Measurements from ENCODE around the gene REXO5. TPM values are rescaled to one million over a fixed set of nuclear protein-coding genes. Genes with fewer than 3 reads are reported as not detected.
"Not testable (repeated sequence)": the region's sequence is repeated elsewhere in the genome, so short reads cannot be mapped to it uniquely, and the experiment has no call there.

The REXO5 gene
- 10 to 100 TPM; 10.6 to 11.2 TPM for total RNA-seq

- H3K9me3 Mint-ChIP-seq (ENCODE audit: insufficient read depth) = no peaks in the 10 kb centered on the region
- peak within 1 kb of the TSS; percentile 97 for H3K4me3 Mint-ChIP-seq
- CTCF ChIA-PET = interaction anchor here (0.9 to 2.1 kb wide), 17 partner anchors 10 to 278 kb away, joined by 3 to 12 read pairs (median 4); partner anchors contain the start of genes DCUN1D3 and LYRM1
- H3K27ac Mint-ChIP-seq = peak within 1 kb of the TSS; percentile 95
- DNase-seq (peak; percentile 84), ATAC-seq (peak; percentile 90)
- H3K4me1 Mint-ChIP-seq (ENCODE audit: low read depth) = peaks cover 25% of the 10 kb centered on the region
- POLR2A ChIA-PET = interaction anchor here (0.6 to 2.2 kb wide), 11 partner anchors 9 to 132 kb away, joined by 3 to 11 read pairs (median 3); partner anchors contain the start of genes ACSM3, DCUN1D3, LYRM1 and THUMPD1
- peaks cover 23% of the 10 kb centered on the region for H3K36me3 Mint-ChIP-seq (ENCODE audit: low read depth)
- no peaks in the 10 kb centered on the region for H3K27me3 Mint-ChIP-seq (ENCODE audit: low read depth)
Observed at GRCh38 chr16:20806168-20807050, at the start of gene REXO5, which contains the start of gene ERI2. REXO5 (plus strand) TSS chr16:20806527; CDS start chr16:20806954, 427 bp downstream. ERI2 (minus strand) TSS chr16:20806472; CDS start chr16:20806430, 42 bp downstream.

GRCh38 chr16:20760346-20760745 lies 46.0 kb upstream of the REXO5 start:
- Mint-ChIP-seq H3K4me3 (no peak overlapping the region), H3K9me3 (ENCODE audit: insufficient read depth) (no peaks in the 10 kb centered on the region), H3K27ac (no peak overlapping the region), H3K36me3 (ENCODE audit: low read depth) (peaks cover 14% of the 10 kb centered on the region), H3K4me1 (ENCODE audit: low read depth) (peaks cover 23% of the 10 kb centered on the region), H3K27me3 (ENCODE audit: low read depth) (no peaks in the 10 kb centered on the region)
- CTCF ChIA-PET = no interaction called here
- POLR2A ChIA-PET = no interaction called here
- ATAC-seq = no peak
- no peak for DNase-seq

- Mint-ChIP-seq H3K36me3 (ENCODE audit: low read depth) (peaks cover 14% of the 10 kb centered on the region), H3K9me3 (ENCODE audit: insufficient read depth) (no peaks in the 10 kb centered on the region), H3K4me1 (ENCODE audit: low read depth) (peaks cover 23% of the 10 kb centered on the region), H3K27me3 (ENCODE audit: low read depth) (no peaks in the 10 kb centered on the region), H3K27ac (peak overlapping the region; percentile 11), H3K4me3 (no peak overlapping the region)
- ATAC-seq (no peak), DNase-seq (no peak)
- ChIA-PET POLR2A (no interaction called here), CTCF (no interaction called here)
Observed at GRCh38 chr16:20761175-20761574, 45.2 kb upstream of the REXO5 start.

GRCh38 chr16:20762404-20763123 lies 43.8 kb upstream of the REXO5 start:
- Mint-ChIP-seq H3K36me3 (ENCODE audit: low read depth) (peaks cover 14% of the 10 kb centered on the region), H3K27me3 (ENCODE audit: low read depth) (no peaks in the 10 kb centered on the region), H3K4me1 (ENCODE audit: low read depth) (peaks cover 23% of the 10 kb centered on the region), H3K9me3 (ENCODE audit: insufficient read depth) (no peaks in the 10 kb centered on the region), H3K4me3 (peak overlapping the region; percentile 80), H3K27ac (peak overlapping the region; percentile 88)
- no peak for ATAC-seq
- no peak for DNase-seq
- ChIA-PET CTCF (interaction anchor here (4.4 kb wide), 1 partner anchor 13 kb away, joined by 35 read pairs; no protein-coding TSS in a partner anchor), POLR2A (interaction anchor here (3.0 kb wide), 1 partner anchor 22 kb away, joined by 19 read pairs; the partner anchor contains the start of gene THUMPD1)

- H3K4me1 Mint-ChIP-seq (ENCODE audit: low read depth) = peaks cover 23% of the 10 kb centered on the region
- peak within 1 kb of the TSS; percentile 80 for H3K4me3 Mint-ChIP-seq
- DNase-seq = peak; percentile 82
- H3K9me3 Mint-ChIP-seq (ENCODE audit: insufficient read depth) = no peaks in the 10 kb centered on the region
- H3K36me3 Mint-ChIP-seq (ENCODE audit: low read depth) = peaks cover 14% of the 10 kb centered on the region
- ChIA-PET POLR2A (interaction anchor here (2.5 to 3.0 kb wide), 2 partner anchors 23 to 43 kb away, joined by 11 to 19 read pairs; partner anchors contain the start of genes ERI2, REXO5 and THUMPD1), CTCF (interaction anchor here (2.8 to 4.4 kb wide), 2 partner anchors 12 to 23 kb away, joined by 10 to 35 read pairs; no protein-coding TSS in a partner anchor)
- H3K27ac Mint-ChIP-seq = peak within 1 kb of the TSS; percentile 88
- peak; percentile 100 for ATAC-seq
- no peaks in the 10 kb centered on the region for H3K27me3 Mint-ChIP-seq (ENCODE audit: low read depth)
Observed at GRCh38 chr16:20763461-20764232, 42.7 kb upstream of the REXO5 start, which contains the start of gene ACSM3. ACSM3 (plus strand) TSS chr16:20764014; CDS start chr16:20770035, 6,021 bp downstream.

GRCh38 chr16:20764448-20764847 lies 41.9 kb upstream of the REXO5 start:
- ATAC-seq; H3K27ac Mint-ChIP-seq; H3K4me3 Mint-ChIP-seq; H3K9me3 Mint-ChIP-seq (ENCODE audit: insufficient read depth); DNase-seq; H3K27me3 Mint-ChIP-seq (ENCODE audit: low read depth): not testable (repeated sequence)
- Mint-ChIP-seq H3K36me3 (ENCODE audit: low read depth) (peaks cover 14% of the 10 kb centered on the region), H3K4me1 (ENCODE audit: low read depth) (peaks cover 23% of the 10 kb centered on the region)
- ChIA-PET CTCF (interaction anchor here (2.8 to 4.4 kb wide), 2 partner anchors 11 to 24 kb away, joined by 10 to 35 read pairs; no protein-coding TSS in a partner anchor), POLR2A (interaction anchor here (0.6 to 3.0 kb wide), 3 partner anchors 23 to 42 kb away, joined by 4 to 19 read pairs (median 11); partner anchors contain the start of genes ERI2, REXO5 and THUMPD1)

- ATAC-seq = no peak
- CTCF ChIA-PET = interaction anchor here (2.8 to 4.4 kb wide), 2 partner anchors 10 to 25 kb away, joined by 10 to 35 read pairs; no protein-coding TSS in a partner anchor
- peaks cover 14% of the 10 kb centered on the region for H3K36me3 Mint-ChIP-seq (ENCODE audit: low read depth)
Observed at GRCh38 chr16:20765732-20766131, 40.6 kb upstream of the REXO5 start.

GRCh38 chr16:20766294-20766693 lies 40.0 kb upstream of the REXO5 start:
- no peak overlapping the region for H3K4me3 Mint-ChIP-seq
- no peak for DNase-seq
- no peak overlapping the region for H3K27ac Mint-ChIP-seq
- CTCF ChIA-PET = interaction anchor here (2.8 to 4.4 kb wide), 2 partner anchors 9 to 26 kb away, joined by 10 to 35 read pairs; no protein-coding TSS in a partner anchor
- no peaks in the 10 kb centered on the region for H3K27me3 Mint-ChIP-seq (ENCODE audit: low read depth)
- peaks cover 23% of the 10 kb centered on the region for H3K4me1 Mint-ChIP-seq (ENCODE audit: low read depth)
- POLR2A ChIA-PET = no interaction called here
- no peak for ATAC-seq
- H3K36me3 Mint-ChIP-seq (ENCODE audit: low read depth) = peaks cover 14% of the 10 kb centered on the region
- H3K9me3 Mint-ChIP-seq (ENCODE audit: insufficient read depth) = no peaks in the 10 kb centered on the region

More at GRCh38 chr16:20765732-20766131, 40.6 kb upstream of the REXO5 start:
- no peak overlapping the region for H3K4me3 Mint-ChIP-seq
- H3K27me3 Mint-ChIP-seq (ENCODE audit: low read depth) = no peaks in the 10 kb centered on the region
- DNase-seq = no peak
- POLR2A ChIA-PET = interaction anchor here (2.5 to 3.0 kb wide), 2 partner anchors 25 to 41 kb away, joined by 11 to 19 read pairs; partner anchors contain the start of genes ERI2, REXO5 and THUMPD1
- H3K9me3 Mint-ChIP-seq (ENCODE audit: insufficient read depth) = no peaks in the 10 kb centered on the region
- no peak overlapping the region for H3K27ac Mint-ChIP-seq
- peaks cover 23% of the 10 kb centered on the region for H3K4me1 Mint-ChIP-seq (ENCODE audit: low read depth)

- Mint-ChIP-seq H3K36me3 (ENCODE audit: low read depth) (peaks cover 4% of the 10 kb centered on the region), H3K27ac (no peak overlapping the region), H3K9me3 (ENCODE audit: insufficient read depth) (no peaks in the 10 kb centered on the region), H3K27me3 (ENCODE audit: low read depth) (no peaks in the 10 kb centered on the region), H3K4me1 (ENCODE audit: low read depth) (peaks cover 22% of the 10 kb centered on the region), H3K4me3 (no peak overlapping the region)
- no peak for DNase-seq
- no peak for ATAC-seq
- ChIA-PET POLR2A (no interaction called here), CTCF (no interaction called here)
Observed at GRCh38 chr16:20767577-20767976, 38.8 kb upstream of the REXO5 start.

- DNase-seq = no peak
- POLR2A ChIA-PET = no interaction called here
- CTCF ChIA-PET = no interaction called here
- peaks cover 17% of the 10 kb centered on the region for H3K4me1 Mint-ChIP-seq (ENCODE audit: low read depth)
- no peak overlapping the region for H3K4me3 Mint-ChIP-seq
- no peak overlapping the region for H3K27ac Mint-ChIP-seq
- no peaks in the 10 kb centered on the region for H3K9me3 Mint-ChIP-seq (ENCODE audit: insufficient read depth)
- H3K27me3 Mint-ChIP-seq (ENCODE audit: low read depth) = no peaks in the 10 kb centered on the region
- H3K36me3 Mint-ChIP-seq (ENCODE audit: low read depth) = peaks cover 3% of the 10 kb centered on the region
- ATAC-seq = no peak
Observed at GRCh38 chr16:20768121-20768520, 38.2 kb upstream of the REXO5 start.

GRCh38 chr16:20768818-20769217 lies 37.5 kb upstream of the REXO5 start:
- no peaks in the 10 kb centered on the region for H3K9me3 Mint-ChIP-seq (ENCODE audit: insufficient read depth)
- H3K27me3 Mint-ChIP-seq (ENCODE audit: low read depth) = no peaks in the 10 kb centered on the region
- ATAC-seq (no peak), DNase-seq (no peak)
- peaks cover 10% of the 10 kb centered on the region for H3K4me1 Mint-ChIP-seq (ENCODE audit: low read depth)
- POLR2A ChIA-PET = no interaction called here
- no peaks in the 10 kb centered on the region for H3K36me3 Mint-ChIP-seq (ENCODE audit: low read depth)
- H3K27ac Mint-ChIP-seq = no peak overlapping the region
- CTCF ChIA-PET = no interaction called here
- H3K4me3 Mint-ChIP-seq = no peak overlapping the region

Data from activated CD8-positive, alpha-beta T cell treated with anti-CD3 and anti-CD28 coated beads, Interleukin-2, amount 10 ng/mL, durations not matched to agents 7 days and 5 days (primary cell).